ENCODE data around the gene ZNF681. TPM values are rescaled to one million over a fixed set of nuclear protein-coding genes. Genes with fewer than 3 reads are reported as not detected.

The ZNF681 gene
- total RNA-seq, 1 experiment from 2014 or later = 2.4 TPM

DNA sequence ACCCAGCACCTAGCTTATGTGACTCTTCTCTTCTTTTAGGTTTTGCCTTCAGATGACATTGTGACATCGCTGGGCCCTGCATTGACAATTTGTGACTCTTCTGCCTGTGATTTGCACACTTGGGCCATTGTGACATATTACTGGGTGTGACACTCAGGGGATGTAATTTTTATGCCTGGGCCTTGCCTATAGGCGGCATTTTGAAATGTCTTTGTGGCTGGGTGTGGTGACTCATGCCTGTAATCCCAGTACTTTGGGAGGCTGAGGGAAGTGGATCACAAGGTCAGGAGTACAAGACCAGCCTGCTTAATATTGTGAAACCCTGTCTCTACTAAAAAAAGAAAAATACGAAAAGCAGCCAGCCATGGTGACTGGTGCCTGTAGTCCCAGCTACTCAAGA is 28.4 kb upstream of the ZNF681 start:
- CTCF ChIA-PET = no interaction called here
- Histone ChIP-seq H3K27me3 (ENCODE audit: insufficient read depth, low read depth) (no peaks in the 10 kb centered on the region), H3K27ac (no peak overlapping the region; the same call in 1 of the 2 replicates), H3K9me2 (ENCODE audit: insufficient read depth) (no peaks in the 10 kb centered on the region), H2AFZ (no peak overlapping the region), H3K4me1 (replicated peaks; ENCODE audit: insufficient read depth) (peaks cover 7% of the 10 kb centered on the region), H3K4me2 (no peak overlapping the region; the same call in 1 of the 2 replicates), H3F3A (ENCODE audit: insufficient read depth, low read depth) (peaks cover 11% of the 10 kb centered on the region; the same call in 1 of the 2 replicates), H3K9me3 (ENCODE audit: insufficient read depth, low read depth) (peaks cover 12% of the 10 kb centered on the region), H3K4me3 (no peak overlapping the region), H4K20me1 (ENCODE audit: insufficient read depth) (no peaks in the 10 kb centered on the region), H3K36me3 (ENCODE audit: low read depth) (peaks cover 30% of the 10 kb centered on the region), H3K79me2 (ENCODE audit: low read depth) (no peaks in the 10 kb centered on the region; the same call in 1 of the 2 replicates)
- DNase-seq = peak; percentile 11 to 85
- no TSS peak for BruUV-seq (replicated peaks)
- POLR2A ChIA-PET (ENCODE audit: unreplicated experiment) = no interaction called here
- TF ChIP-seq EZH2 (IDR thresholded peaks at IDR 0.05; ENCODE audit: low read depth) (no peak), CTCF (conservative IDR thresholded peaks at IDR 0.05) (no peak)
- intact Hi-C loops (cut with micrococcal nuclease; ENCODE audit: unreplicated experiment) = no loop called here

- peaks cover 7% of the 10 kb centered on the region for H3K4me1 ChIP-seq (replicated peaks; ENCODE audit: insufficient read depth)
- no peaks in the 10 kb centered on the region for H3K9me2 ChIP-seq (ENCODE audit: insufficient read depth)
- POLR2A ChIA-PET (ENCODE audit: unreplicated experiment) = no interaction called here
- no peak overlapping the region for H3K4me3 ChIP-seq
- H3K36me3 ChIP-seq (ENCODE audit: low read depth) = peaks cover 39% of the 10 kb centered on the region
- peaks cover 23% of the 10 kb centered on the region for H3K9me3 ChIP-seq (ENCODE audit: insufficient read depth, low read depth)
- BruUV-seq (replicated peaks) = no TSS peak
- CTCF ChIA-PET = no interaction called here
- no peak overlapping the region for H3K4me2 ChIP-seq
- intact Hi-C loops (cut with micrococcal nuclease; ENCODE audit: unreplicated experiment) = no loop called here
- H3F3A ChIP-seq (ENCODE audit: insufficient read depth, low read depth) = peaks cover 11% of the 10 kb centered on the region; the same call in 1 of the 2 replicates
- H2AFZ ChIP-seq = no peak overlapping the region
- H4K20me1 ChIP-seq (ENCODE audit: insufficient read depth) = no peaks in the 10 kb centered on the region
- H3K27ac ChIP-seq = no peak overlapping the region
- H3K27me3 ChIP-seq (ENCODE audit: insufficient read depth, low read depth) = no peaks in the 10 kb centered on the region
- DNase-seq = no peak
- TF ChIP-seq EZH2 (IDR thresholded peaks at IDR 0.05; ENCODE audit: low read depth) (no peak), CTCF (conservative IDR thresholded peaks at IDR 0.05) (no peak)
- H3K79me2 ChIP-seq (ENCODE audit: low read depth) = no peaks in the 10 kb centered on the region; the same call in 1 of the 2 replicates
Measured at GRCh38 chr19:23785982-23786381, 27.3 kb upstream of the ZNF681 start.

DNA sequence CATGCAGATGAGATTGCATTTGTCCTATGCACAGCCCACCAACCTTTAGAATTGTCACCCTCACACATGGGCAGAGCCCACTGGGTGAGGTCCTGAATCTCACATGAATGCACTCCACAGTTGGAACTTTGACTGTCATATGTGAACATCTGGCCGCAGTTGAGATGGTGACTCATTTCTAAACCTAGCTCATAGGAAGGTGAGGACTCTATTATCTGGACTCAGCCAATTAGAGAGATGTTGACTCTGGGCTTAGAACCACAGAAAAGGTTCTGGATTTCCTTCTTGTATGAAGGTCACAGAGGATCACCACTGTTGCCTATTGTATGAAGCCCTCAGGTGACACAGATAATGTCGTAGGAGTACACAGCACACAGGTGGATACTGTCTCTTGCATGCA is 25.6 kb upstream of the ZNF681 start:
- Histone ChIP-seq H3F3A (ENCODE audit: insufficient read depth, low read depth) (peaks cover 11% of the 10 kb centered on the region; the same call in 1 of the 2 replicates), H3K4me3 (no peak overlapping the region), H3K9me2 (ENCODE audit: insufficient read depth) (no peaks in the 10 kb centered on the region), H4K20me1 (ENCODE audit: insufficient read depth) (no peaks in the 10 kb centered on the region), H3K4me2 (no peak overlapping the region), H3K9me3 (ENCODE audit: insufficient read depth, low read depth) (peaks cover 36% of the 10 kb centered on the region), H3K27ac (no peak overlapping the region), H3K79me2 (ENCODE audit: low read depth) (no peaks in the 10 kb centered on the region; the same call in 1 of the 2 replicates), H3K4me1 (replicated peaks; ENCODE audit: insufficient read depth) (peaks cover 7% of the 10 kb centered on the region), H2AFZ (no peak overlapping the region), H3K27me3 (ENCODE audit: insufficient read depth, low read depth) (no peaks in the 10 kb centered on the region), H3K36me3 (ENCODE audit: low read depth) (peaks cover 52% of the 10 kb centered on the region)
- no TSS peak for BruUV-seq (replicated peaks)
- intact Hi-C loops (cut with micrococcal nuclease; ENCODE audit: unreplicated experiment) = no loop called here
- ChIA-PET CTCF (no interaction called here), POLR2A (ENCODE audit: unreplicated experiment) (no interaction called here)
- no peak for TF ChIP-seq CTCF (conservative IDR thresholded peaks at IDR 0.05)
- no peak for TF ChIP-seq EZH2 (IDR thresholded peaks at IDR 0.05; ENCODE audit: low read depth)
- no peak for DNase-seq

All from PC-9 (cell line).